Tracheal epithelial cell (primary cell): ENCODE data around the gene NEURL1. TPM values are rescaled to one million over a fixed set of nuclear protein-coding genes. Genes with fewer than 3 reads are reported as not detected.

Experiments used
- total RNA-seq: library from RNA; depleted of rRNA; stranded (reverse); fragments of >200 nt; gene quantifications from 2 replicates; pipeline ENCODE4 v1.2.1, GENCODE V29; 2014

The NEURL1 gene, protein sequence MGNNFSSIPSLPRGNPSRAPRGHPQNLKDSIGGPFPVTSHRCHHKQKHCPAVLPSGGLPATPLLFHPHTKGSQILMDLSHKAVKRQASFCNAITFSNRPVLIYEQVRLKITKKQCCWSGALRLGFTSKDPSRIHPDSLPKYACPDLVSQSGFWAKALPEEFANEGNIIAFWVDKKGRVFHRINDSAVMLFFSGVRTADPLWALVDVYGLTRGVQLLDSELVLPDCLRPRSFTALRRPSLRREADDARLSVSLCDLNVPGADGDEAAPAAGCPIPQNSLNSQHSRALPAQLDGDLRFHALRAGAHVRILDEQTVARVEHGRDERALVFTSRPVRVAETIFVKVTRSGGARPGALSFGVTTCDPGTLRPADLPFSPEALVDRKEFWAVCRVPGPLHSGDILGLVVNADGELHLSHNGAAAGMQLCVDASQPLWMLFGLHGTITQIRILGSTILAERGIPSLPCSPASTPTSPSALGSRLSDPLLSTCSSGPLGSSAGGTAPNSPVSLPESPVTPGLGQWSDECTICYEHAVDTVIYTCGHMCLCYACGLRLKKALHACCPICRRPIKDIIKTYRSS
- total RNA-seq, result 0.24 and 0.85 TPM in 2 replicates

DNA sequence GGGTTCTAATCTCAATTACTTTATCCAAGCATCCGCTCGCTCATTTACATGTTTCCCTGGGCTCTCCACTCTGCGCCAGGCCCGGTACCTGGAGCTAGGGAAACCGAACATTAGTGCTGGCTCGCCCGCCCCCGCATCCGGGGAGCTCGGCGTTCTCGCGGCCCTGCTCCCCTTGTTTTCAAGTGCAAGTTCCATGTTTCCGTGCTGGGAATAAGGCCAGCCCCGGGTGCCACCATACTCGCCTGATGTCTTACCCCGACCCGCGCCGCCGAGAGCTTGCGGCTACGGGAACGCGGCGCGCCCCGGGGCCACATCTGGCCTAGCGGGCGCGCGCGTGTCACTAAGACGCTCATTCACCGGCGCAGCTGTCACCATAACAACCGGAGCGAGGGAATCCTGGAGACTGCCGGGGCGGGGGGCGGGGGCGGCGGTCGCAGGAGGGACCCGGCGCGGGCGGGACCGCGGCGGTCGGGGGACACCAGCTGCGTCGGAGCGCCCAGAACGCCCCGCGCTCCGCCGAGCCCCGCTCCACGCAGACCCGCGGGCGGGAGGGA lies at the start of gene NEURL1:
NEURL1 (plus strand) TSS at position 344 of the 554 bp plus-strand sequence. CDS start 683 bp downstream, outside the sequence.

DNA sequence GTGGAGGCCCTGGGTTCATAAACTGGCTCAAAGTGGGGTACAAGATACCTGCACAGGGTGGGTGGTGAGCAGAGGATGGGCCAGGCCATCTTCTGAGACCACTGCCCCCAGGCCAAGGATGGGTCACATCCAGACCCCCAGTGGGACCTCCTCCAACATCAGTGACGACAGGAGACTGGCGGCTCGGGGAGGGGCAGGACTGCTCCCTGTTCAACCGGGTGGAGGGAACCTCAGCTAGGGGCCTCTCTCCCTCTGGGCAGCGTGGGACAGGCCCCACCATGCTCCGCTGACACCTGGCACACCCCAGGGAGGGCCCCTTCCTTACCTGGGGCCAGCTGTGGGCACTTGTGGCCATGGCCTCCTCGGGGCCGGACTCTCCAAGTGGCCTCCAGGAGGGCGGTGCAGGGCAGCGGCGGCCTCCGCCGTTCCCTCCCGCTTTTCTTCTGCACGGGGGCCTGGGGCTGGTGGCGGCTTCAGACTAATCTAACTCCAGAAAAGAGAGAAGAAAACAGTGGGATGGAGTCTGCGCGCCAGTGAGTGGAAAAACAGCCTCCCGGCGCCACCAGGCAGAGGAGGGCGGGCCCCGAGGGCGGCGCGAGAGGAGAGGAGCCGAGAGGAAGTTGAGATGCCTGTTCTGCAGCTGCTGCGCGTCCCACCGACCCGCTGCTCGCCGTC lies 41.5 kb upstream of the NEURL1 start, which contains the start of gene CALHM2:
CALHM2 (minus strand) TSS at position 540 of the 675 bp plus-strand sequence. CDS start 2,429 bp downstream, outside the sequence.

DNA sequence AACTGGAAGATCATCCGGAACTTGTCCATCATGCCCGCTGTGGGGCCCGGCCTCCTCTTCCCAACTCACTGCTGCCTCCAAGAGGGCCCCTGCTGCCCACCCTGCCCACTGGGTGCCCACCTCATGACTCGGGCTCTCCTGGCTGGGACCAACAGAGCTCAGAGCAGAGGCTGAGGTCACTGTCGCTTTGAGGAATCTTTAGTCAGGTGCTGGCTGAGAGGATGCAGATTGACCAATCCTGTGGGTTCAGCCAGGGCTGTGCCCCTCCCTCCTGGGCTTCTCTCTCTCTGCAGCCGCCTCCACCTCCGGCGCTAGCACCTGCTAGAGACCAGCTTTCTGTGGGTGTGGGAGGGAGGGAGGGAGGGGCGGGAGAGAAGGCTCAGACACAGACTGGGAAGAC lies 34.8 kb upstream of the NEURL1 start, which contains the start of gene CALHM1:
CALHM1 (minus strand) TSS at position 181 of the 400 bp plus-strand sequence; CDS start at position 32, 149 bp downstream.

DNA sequence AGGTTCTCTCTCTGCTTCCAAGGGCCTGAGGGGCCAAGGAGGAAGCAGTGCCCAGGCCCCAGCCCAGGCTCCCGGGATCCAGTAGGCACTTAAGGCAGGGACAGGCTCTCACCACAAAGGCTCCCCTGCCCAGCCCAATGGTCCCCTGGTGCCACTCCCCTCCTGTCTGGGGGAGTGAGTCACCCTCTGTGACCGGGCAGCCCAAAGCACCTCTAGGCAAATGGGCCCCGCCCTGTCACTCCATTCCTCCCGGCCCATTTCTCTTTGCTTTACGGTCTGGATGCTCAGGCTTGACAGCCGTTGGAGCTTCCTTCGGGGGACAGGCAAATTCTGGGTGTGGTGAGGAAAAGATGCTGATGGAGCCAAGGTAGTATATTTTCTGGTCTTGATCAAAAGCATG lies 14.4 kb upstream of the NEURL1 start, which contains the start of gene CALHM3:
CALHM3 (minus strand) TSS at position 106 of the 400 bp plus-strand sequence. CDS start 208 bp downstream, outside the sequence.

Other genes starting within 250 kb of the NEURL1 start
- gene RPEL1, start 247.8 kb upstream of the NEURL1 start, total RNA-seq, result under 0.01 TPM in 2 replicates
- gene INA, start 216.6 kb upstream of the NEURL1 start, total RNA-seq, result 1.7 TPM in 1 of 2 replicates, not detected in the other
- gene PCGF6, start 142.6 kb upstream of the NEURL1 start, total RNA-seq, result 14.3 and 17.1 TPM in 2 replicates
- 3.8 and 4.1 TPM in 2 replicates for gene TAF5, start 125.7 kb upstream of the NEURL1 start, total RNA-seq
- gene ATP5MK, start 97.2 kb upstream of the NEURL1 start, total RNA-seq, result 240 and 313 TPM in 2 replicates
- gene PDCD11, start 97.1 kb upstream of the NEURL1 start, total RNA-seq, result 44.3 and 54.5 TPM in 2 replicates
- gene CALHM2, start 41.3 kb upstream of the NEURL1 start, total RNA-seq, result 0.43 and 0.72 TPM in 2 replicates
- not detected in 2 replicates for gene CALHM1, start 34.8 kb upstream of the NEURL1 start, total RNA-seq
- gene CALHM3, start 14.5 kb upstream of the NEURL1 start, total RNA-seq, result not detected in 2 replicates